ENCODE data around the gene TSPAN5.

TSPAN5 gene

DNA sequence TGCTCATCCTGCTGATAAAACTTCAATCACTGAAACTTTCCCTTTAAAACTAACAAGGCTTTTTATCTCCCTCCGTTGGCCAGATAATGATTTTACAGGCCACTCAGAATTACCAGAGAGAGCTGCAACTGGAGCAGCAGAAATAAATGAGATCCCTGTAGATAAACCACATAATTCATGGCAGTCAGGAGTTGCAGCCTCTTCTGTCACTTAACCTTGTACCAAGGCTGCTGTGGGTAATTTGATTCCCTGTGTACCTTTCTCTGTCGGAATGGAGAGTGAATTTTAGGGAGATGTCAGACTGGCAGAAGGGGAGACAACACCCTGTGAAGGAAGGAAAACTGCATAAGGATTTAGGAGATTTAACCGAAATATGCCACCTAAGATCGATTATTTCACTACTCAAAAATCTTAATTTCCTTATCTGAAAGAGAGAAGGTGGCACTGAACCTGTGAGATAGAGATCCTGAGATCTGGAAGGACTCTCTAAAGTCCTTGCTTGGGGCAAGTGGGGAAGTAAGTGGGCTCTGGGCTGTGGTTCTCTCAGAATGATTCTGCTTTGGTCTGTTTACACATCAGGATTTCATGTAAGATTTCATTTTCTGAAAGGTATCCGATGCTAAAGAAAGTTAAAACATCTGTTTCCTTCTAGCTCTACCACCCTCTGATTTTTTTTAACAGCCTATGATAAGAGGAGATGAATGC, 14.3 kb upstream of the TSPAN5 start:
- Histone ChIP-seq H3K4me1 (ENCODE audit: control insufficient read depth, insufficient read depth, low read length) (peaks cover 15% of the 10 kb centered on the region), H3K27ac (ENCODE audit: low read depth, low read length) (no peak overlapping the region; the same call in 1 of the 2 replicates), H3K36me3 (ENCODE audit: control insufficient read depth, insufficient read depth, low read length) (no peaks in the 10 kb centered on the region), H3K4me3 (ENCODE audit: low read depth, low read length) (no peak overlapping the region; the same call in 1 of the 2 replicates), H3K27me3 (ENCODE audit: control insufficient read depth, insufficient read depth, low read length) (no peaks in the 10 kb centered on the region), H3K9me3 (ENCODE audit: control insufficient read depth, insufficient read depth, low read depth, low read length) (no peaks in the 10 kb centered on the region), H3K9ac (ENCODE audit: low read length) (peak overlapping the region; percentile 32)

DNA sequence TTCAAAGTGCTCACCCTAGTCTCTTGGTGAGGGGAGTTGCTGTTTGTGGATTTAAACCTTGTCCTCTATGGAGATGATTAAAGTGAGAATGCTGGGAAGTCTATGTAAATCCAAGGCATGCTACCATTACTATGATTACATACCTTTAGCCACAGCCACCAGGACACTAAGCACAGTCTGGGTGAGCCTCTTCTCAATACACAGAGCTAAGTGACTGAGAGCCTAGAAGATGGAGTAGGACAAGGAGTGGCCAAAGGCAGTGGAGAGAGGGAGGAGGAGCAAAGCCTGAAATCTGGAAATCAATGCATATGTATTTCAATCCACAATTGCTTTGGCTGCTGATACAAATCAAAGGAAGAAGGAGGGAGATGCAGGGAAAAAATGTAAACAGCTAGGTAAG, 12.7 kb upstream of the TSPAN5 start:
- no peak overlapping the region for H3K4me3 ChIP-seq (ENCODE audit: low read depth, low read length)

DNA sequence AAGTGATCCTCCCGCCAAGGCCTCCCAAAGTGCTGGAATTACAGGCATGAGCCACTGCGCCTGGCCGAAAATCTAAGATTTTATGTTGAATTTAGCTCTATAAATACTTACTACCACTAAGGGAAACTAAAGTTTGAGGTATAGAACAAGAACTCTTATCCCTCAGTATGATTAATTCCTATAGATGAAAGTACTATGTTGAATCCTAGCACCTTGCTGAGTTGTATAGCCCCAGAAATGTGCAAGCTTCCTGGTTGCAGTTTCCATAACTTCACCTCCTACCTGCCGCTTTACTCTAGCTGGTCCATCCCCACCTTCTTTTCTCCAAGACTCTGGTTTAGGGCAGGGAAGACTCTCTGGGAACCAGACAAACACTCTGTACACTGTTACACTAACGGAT, 11.8 kb upstream of the TSPAN5 start:
- peaks cover 15% of the 10 kb centered on the region for H3K4me1 ChIP-seq (ENCODE audit: control insufficient read depth, insufficient read depth, low read length)
- H3K9ac ChIP-seq (ENCODE audit: low read length) = no peak overlapping the region
- no peaks in the 10 kb centered on the region for H3K27me3 ChIP-seq (ENCODE audit: control insufficient read depth, insufficient read depth, low read length)
- no peak overlapping the region for H3K27ac ChIP-seq (ENCODE audit: low read depth, low read length)
- H3K36me3 ChIP-seq (ENCODE audit: control insufficient read depth, insufficient read depth, low read length) = no peaks in the 10 kb centered on the region
- peaks cover 12% of the 10 kb centered on the region for H3K9me3 ChIP-seq (ENCODE audit: control insufficient read depth, insufficient read depth, low read depth, low read length)
- H3K4me3 ChIP-seq (ENCODE audit: low read depth, low read length) = no peak overlapping the region

More for the DNA sequence above, 12.7 kb upstream of the TSPAN5 start:
- Histone ChIP-seq H3K9ac (ENCODE audit: low read length) (no peak overlapping the region), H3K4me1 (ENCODE audit: control insufficient read depth, insufficient read depth, low read length) (peaks cover 15% of the 10 kb centered on the region), H3K9me3 (ENCODE audit: control insufficient read depth, insufficient read depth, low read depth, low read length) (peaks cover 2% of the 10 kb centered on the region), H3K27me3 (ENCODE audit: control insufficient read depth, insufficient read depth, low read length) (no peaks in the 10 kb centered on the region), H3K27ac (ENCODE audit: low read depth, low read length) (no peak overlapping the region), H3K36me3 (ENCODE audit: control insufficient read depth, insufficient read depth, low read length) (no peaks in the 10 kb centered on the region)

- peaks cover 18% of the 10 kb centered on the region for H3K9me3 ChIP-seq (ENCODE audit: control insufficient read depth, insufficient read depth, low read depth, low read length)
- no peak overlapping the region for H3K27ac ChIP-seq (ENCODE audit: low read depth, low read length)
- no peaks in the 10 kb centered on the region for H3K27me3 ChIP-seq (ENCODE audit: control insufficient read depth, insufficient read depth, low read length)
- no peak overlapping the region for H3K4me3 ChIP-seq (ENCODE audit: low read depth, low read length)
- peaks cover 15% of the 10 kb centered on the region for H3K4me1 ChIP-seq (ENCODE audit: control insufficient read depth, insufficient read depth, low read length)
- H3K36me3 ChIP-seq (ENCODE audit: control insufficient read depth, insufficient read depth, low read length) = 0 out of 2 replicates have a peak, but pooled peaks cover 3% of the 10 kb centered on the region
- H3K9ac ChIP-seq (ENCODE audit: low read length) = no peak overlapping the region
Observed at GRCh38 chr4:98669577-98669976, 11.2 kb upstream of the TSPAN5 start.

GRCh38 chr4:98664959-98665358, 6.5 kb upstream of the TSPAN5 start:
- Histone ChIP-seq H3K4me1 (ENCODE audit: control insufficient read depth, insufficient read depth, low read length) (peaks cover 25% of the 10 kb centered on the region), H3K9me3 (ENCODE audit: control insufficient read depth, insufficient read depth, low read depth, low read length) (peaks cover 23% of the 10 kb centered on the region), H3K27me3 (ENCODE audit: control insufficient read depth, insufficient read depth, low read length) (peaks cover 7% of the 10 kb centered on the region), H3K27ac (ENCODE audit: low read depth, low read length) (no peak overlapping the region), H3K36me3 (ENCODE audit: control insufficient read depth, insufficient read depth, low read length) (0 out of 2 replicates have a peak, but pooled peaks cover 3% of the 10 kb centered on the region), H3K9ac (ENCODE audit: low read length) (no peak overlapping the region), H3K4me3 (ENCODE audit: low read depth, low read length) (no peak overlapping the region)

GRCh38 chr4:98663226-98664006, 5.0 kb upstream of the TSPAN5 start:
- Histone ChIP-seq H3K36me3 (ENCODE audit: control insufficient read depth, insufficient read depth, low read length) (0 out of 2 replicates have a peak, but pooled peaks cover 3% of the 10 kb centered on the region), H3K4me3 (ENCODE audit: low read depth, low read length) (no peak overlapping the region), H3K27me3 (ENCODE audit: control insufficient read depth, insufficient read depth, low read length) (peaks cover 16% of the 10 kb centered on the region), H3K9ac (ENCODE audit: low read length) (no peak overlapping the region), H3K9me3 (ENCODE audit: control insufficient read depth, insufficient read depth, low read depth, low read length) (peaks cover 23% of the 10 kb centered on the region), H3K4me1 (ENCODE audit: control insufficient read depth, insufficient read depth, low read length) (peaks cover 33% of the 10 kb centered on the region), H3K27ac (ENCODE audit: low read depth, low read length) (no peak overlapping the region)

DNA sequence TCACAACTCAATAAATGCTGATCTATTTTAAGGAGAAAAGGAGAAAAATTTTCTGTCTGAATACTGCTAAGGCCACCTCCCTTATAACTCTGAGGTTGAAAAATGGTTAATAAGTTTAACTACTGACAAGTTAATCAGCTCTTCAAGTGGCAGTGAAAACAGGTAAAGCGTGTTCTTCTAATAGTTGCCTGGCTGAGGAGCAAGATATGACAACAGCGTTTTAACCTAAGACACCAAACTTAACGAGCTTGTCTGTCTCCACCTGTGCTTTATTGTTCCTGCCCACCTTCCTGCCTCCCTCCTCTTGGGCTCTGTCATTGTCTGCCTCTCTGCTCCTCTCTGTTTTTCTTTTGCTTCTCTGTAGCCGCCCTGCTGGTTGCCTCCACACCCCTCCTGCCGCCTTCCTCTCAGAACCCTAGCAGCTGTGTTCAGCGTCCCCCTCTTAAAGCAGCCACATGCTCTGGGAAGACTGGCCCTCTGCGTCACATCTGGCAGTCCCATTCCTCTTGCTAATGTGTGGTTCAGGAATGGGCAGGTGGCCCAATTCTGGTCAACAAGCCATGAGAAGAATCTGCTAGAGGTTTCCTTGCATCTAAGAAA, 4.3 kb upstream of the TSPAN5 start:
- Histone ChIP-seq H3K4me1 (ENCODE audit: control insufficient read depth, insufficient read depth, low read length) (peaks cover 33% of the 10 kb centered on the region), H3K27me3 (ENCODE audit: control insufficient read depth, insufficient read depth, low read length) (peaks cover 20% of the 10 kb centered on the region), H3K27ac (ENCODE audit: low read depth, low read length) (no peak overlapping the region), H3K36me3 (ENCODE audit: control insufficient read depth, insufficient read depth, low read length) (0 out of 2 replicates have a peak, but pooled peaks cover 3% of the 10 kb centered on the region), H3K9ac (ENCODE audit: low read length) (no peak overlapping the region), H3K4me3 (ENCODE audit: low read depth, low read length) (no peak overlapping the region), H3K9me3 (ENCODE audit: control insufficient read depth, insufficient read depth, low read depth, low read length) (peaks cover 23% of the 10 kb centered on the region)

- Histone ChIP-seq H3K4me3 (ENCODE audit: low read depth, low read length) (no peak overlapping the region), H3K4me1 (ENCODE audit: control insufficient read depth, insufficient read depth, low read length) (peaks cover 33% of the 10 kb centered on the region), H3K27me3 (ENCODE audit: control insufficient read depth, insufficient read depth, low read length) (peaks cover 27% of the 10 kb centered on the region), H3K9ac (ENCODE audit: low read length) (no peak overlapping the region), H3K9me3 (ENCODE audit: control insufficient read depth, insufficient read depth, low read depth, low read length) (peaks cover 23% of the 10 kb centered on the region), H3K36me3 (ENCODE audit: control insufficient read depth, insufficient read depth, low read length) (0 out of 2 replicates have a peak, but pooled peaks cover 3% of the 10 kb centered on the region), H3K27ac (ENCODE audit: low read depth, low read length) (no peak overlapping the region)
Observed at GRCh38 chr4:98662055-98662453, 3.6 kb upstream of the TSPAN5 start.

- Histone ChIP-seq H3K4me3 (ENCODE audit: low read depth, low read length) (no peak overlapping the region), H3K36me3 (ENCODE audit: control insufficient read depth, insufficient read depth, low read length) (0 out of 2 replicates have a peak, but pooled peaks cover 3% of the 10 kb centered on the region), H3K4me1 (ENCODE audit: control insufficient read depth, insufficient read depth, low read length) (peaks cover 33% of the 10 kb centered on the region), H3K9me3 (ENCODE audit: control insufficient read depth, insufficient read depth, low read depth, low read length) (peaks cover 23% of the 10 kb centered on the region), H3K9ac (ENCODE audit: low read length) (no peak overlapping the region), H3K27ac (ENCODE audit: low read depth, low read length) (no peak overlapping the region), H3K27me3 (ENCODE audit: control insufficient read depth, insufficient read depth, low read length) (peaks cover 32% of the 10 kb centered on the region)
Observed at GRCh38 chr4:98661371-98662054, 3.1 kb upstream of the TSPAN5 start.

- peaks cover 9% of the 10 kb centered on the region for H3K9me3 ChIP-seq (ENCODE audit: control insufficient read depth, insufficient read depth, low read depth, low read length)
- H3K4me1 ChIP-seq (ENCODE audit: control insufficient read depth, insufficient read depth, low read length) = peaks cover 39% of the 10 kb centered on the region
- peaks cover 38% of the 10 kb centered on the region for H3K27me3 ChIP-seq (ENCODE audit: control insufficient read depth, insufficient read depth, low read length)
- H3K27ac ChIP-seq (ENCODE audit: low read depth, low read length) = no peak overlapping the region
- H3K9ac ChIP-seq (ENCODE audit: low read length) = no peak overlapping the region
- peak overlapping the region; percentile 84 for H3K4me3 ChIP-seq (ENCODE audit: low read depth, low read length)
- 0 out of 2 replicates have a peak, but pooled peaks cover 1% of the 10 kb centered on the region for H3K36me3 ChIP-seq (ENCODE audit: control insufficient read depth, insufficient read depth, low read length)
Observed at GRCh38 chr4:98659741-98660462, 1.5 kb upstream of the TSPAN5 start.
